HUES48 (cell line): Measurements from ENCODE around the gene GAS7.

Source experiments
- H3K27ac ChIP-seq: one replicate; pipeline ENCODE4 v1.7.0; 2013; ENCODE audit warnings: low read depth, low read length, inconsistent platforms
- H3K27me3 ChIP-seq: 2 replicates; pipeline ENCODE4 v1.6.1; 2013; ENCODE audit warnings: mild to moderate bottlenecking, low read length; ENCODE audit not compliant: control insufficient read depth, insufficient read depth
- H3K36me3 ChIP-seq: 2 replicates; pipeline ENCODE4 v1.6.1; 2013; ENCODE audit warnings: low read length; ENCODE audit not compliant: control insufficient read depth, insufficient read depth
- H3K4me1 ChIP-seq: 2 replicates; pipeline ENCODE4 v1.6.1; 2013; ENCODE audit warnings: mild to moderate bottlenecking, low read length; ENCODE audit not compliant: control insufficient read depth, insufficient read depth
- H3K4me3 ChIP-seq: 2 replicates; pipeline ENCODE4 v1.5.1; 2013; ENCODE audit warnings: mild to moderate bottlenecking, low read depth, low read length
- H3K9ac ChIP-seq: 2 replicates; pipeline ENCODE4 v1.6.1; 2013; ENCODE audit warnings: mild to moderate bottlenecking, low read depth, low read length, moderate library complexity
- H3K9me3 ChIP-seq: 2 replicates; pipeline ENCODE4 v1.6.1; 2013; ENCODE audit warnings: low read length; ENCODE audit not compliant: control insufficient read depth, insufficient read depth

Gene GAS7

GRCh38 chr17:9957244-9957643, 241.2 kb downstream of the GAS7 start:
- H3K36me3 ChIP-seq: no peaks in the 10 kb centered on the region
- no peaks in the 10 kb centered on the region for H3K27me3 ChIP-seq
- H3K4me3 ChIP-seq: no peak overlapping the region
- H3K27ac ChIP-seq: no peak overlapping the region
- peaks cover 35% of the 10 kb centered on the region for H3K4me1 ChIP-seq
- H3K9ac ChIP-seq: no peak overlapping the region
- no peaks in the 10 kb centered on the region for H3K9me3 ChIP-seq

GRCh38 chr17:9956474-9957131, 241.8 kb downstream of the GAS7 start:
- Histone ChIP-seq H3K4me1 (peaks cover 35% of the 10 kb centered on the region), H3K36me3 (no peaks in the 10 kb centered on the region), H3K9ac (no peak overlapping the region), H3K27me3 (no peaks in the 10 kb centered on the region), H3K9me3 (no peaks in the 10 kb centered on the region), H3K27ac (no peak overlapping the region), H3K4me3 (no peak overlapping the region)

GRCh38 chr17:9953492-9953891, 244.9 kb downstream of the GAS7 start:
- Histone ChIP-seq H3K36me3 (no peaks in the 10 kb centered on the region), H3K4me3 (no peak overlapping the region), H3K9me3 (no peaks in the 10 kb centered on the region), H3K9ac (no peak overlapping the region), H3K27me3 (no peaks in the 10 kb centered on the region), H3K4me1 (peaks cover 24% of the 10 kb centered on the region), H3K27ac (no peak overlapping the region)

- Histone ChIP-seq H3K9me3 (no peaks in the 10 kb centered on the region), H3K27ac (no peak overlapping the region), H3K4me3 (no peak overlapping the region), H3K27me3 (no peaks in the 10 kb centered on the region), H3K36me3 (no peaks in the 10 kb centered on the region), H3K4me1 (peaks cover 11% of the 10 kb centered on the region), H3K9ac (no peak overlapping the region)
Observed at GRCh38 chr17:9951803-9952202, 246.6 kb downstream of the GAS7 start.

- H3K4me3 ChIP-seq: no peak overlapping the region
- no peak overlapping the region for H3K9ac ChIP-seq
- H3K36me3 ChIP-seq: no peaks in the 10 kb centered on the region
- H3K27me3 ChIP-seq: no peaks in the 10 kb centered on the region
- no peak overlapping the region for H3K27ac ChIP-seq
- H3K9me3 ChIP-seq: no peaks in the 10 kb centered on the region
- no peaks in the 10 kb centered on the region for H3K4me1 ChIP-seq
Observed at GRCh38 chr17:9948928-9949327, 249.5 kb downstream of the GAS7 start.

GRCh38 chr17:9944704-9945103, 253.7 kb downstream of the GAS7 start:
- Histone ChIP-seq H3K4me3 (no peak overlapping the region), H3K27ac (no peak overlapping the region), H3K27me3 (no peaks in the 10 kb centered on the region), H3K36me3 (no peaks in the 10 kb centered on the region), H3K9ac (no peak overlapping the region), H3K4me1 (no peaks in the 10 kb centered on the region), H3K9me3 (no peaks in the 10 kb centered on the region)

- H3K9me3 ChIP-seq: no peaks in the 10 kb centered on the region
- no peak overlapping the region for H3K4me3 ChIP-seq
- no peak overlapping the region for H3K27ac ChIP-seq
- H3K36me3 ChIP-seq: no peaks in the 10 kb centered on the region
- H3K27me3 ChIP-seq: no peaks in the 10 kb centered on the region
- no peaks in the 10 kb centered on the region for H3K4me1 ChIP-seq
- no peak overlapping the region for H3K9ac ChIP-seq
Observed at GRCh38 chr17:9943343-9943742, 255.1 kb downstream of the GAS7 start.

- Histone ChIP-seq H3K36me3 (no peaks in the 10 kb centered on the region), H3K27me3 (no peaks in the 10 kb centered on the region), H3K27ac (no peak overlapping the region), H3K4me3 (no peak overlapping the region), H3K9ac (no peak overlapping the region), H3K4me1 (no peaks in the 10 kb centered on the region), H3K9me3 (no peaks in the 10 kb centered on the region)
Observed at GRCh38 chr17:9942885-9943284, 255.5 kb downstream of the GAS7 start.

- H3K27me3 ChIP-seq: no peaks in the 10 kb centered on the region
- H3K4me3 ChIP-seq: no peak overlapping the region
- no peak overlapping the region for H3K9ac ChIP-seq
- H3K27ac ChIP-seq: no peak overlapping the region
- H3K4me1 ChIP-seq: no peaks in the 10 kb centered on the region
- no peaks in the 10 kb centered on the region for H3K9me3 ChIP-seq
- H3K36me3 ChIP-seq: no peaks in the 10 kb centered on the region
Observed at GRCh38 chr17:9941305-9941704, 257.1 kb downstream of the GAS7 start.

GRCh38 chr17:9940841-9941240, 257.6 kb downstream of the GAS7 start:
- no peaks in the 10 kb centered on the region for H3K4me1 ChIP-seq
- no peak overlapping the region for H3K27ac ChIP-seq
- no peaks in the 10 kb centered on the region for H3K36me3 ChIP-seq
- no peaks in the 10 kb centered on the region for H3K9me3 ChIP-seq
- no peak overlapping the region for H3K9ac ChIP-seq
- no peaks in the 10 kb centered on the region for H3K27me3 ChIP-seq
- no peak overlapping the region for H3K4me3 ChIP-seq

- no peak overlapping the region for H3K27ac ChIP-seq
- no peak overlapping the region for H3K9ac ChIP-seq
- no peak overlapping the region for H3K4me3 ChIP-seq
- no peaks in the 10 kb centered on the region for H3K27me3 ChIP-seq
- H3K36me3 ChIP-seq: no peaks in the 10 kb centered on the region
- H3K4me1 ChIP-seq: no peaks in the 10 kb centered on the region
- no peaks in the 10 kb centered on the region for H3K9me3 ChIP-seq
Observed at GRCh38 chr17:9938764-9939163, 259.6 kb downstream of the GAS7 start.

GRCh38 chr17:9937901-9938300, 260.5 kb downstream of the GAS7 start:
- no peak overlapping the region for H3K27ac ChIP-seq
- no peaks in the 10 kb centered on the region for H3K4me1 ChIP-seq
- H3K9ac ChIP-seq: no peak overlapping the region
- no peak overlapping the region for H3K4me3 ChIP-seq
- H3K36me3 ChIP-seq: no peaks in the 10 kb centered on the region
- no peaks in the 10 kb centered on the region for H3K27me3 ChIP-seq
- no peaks in the 10 kb centered on the region for H3K9me3 ChIP-seq
